A172 (cell line): ENCODE data around the gene SCT. TPM values are rescaled to one million over a fixed set of nuclear protein-coding genes. Genes with fewer than 3 reads are reported as not detected.
A peak's percentile ranks its signal among the peaks of the same experiment; 100 is the strongest.
"Not testable (repeated sequence)": the region's sequence is repeated elsewhere in the genome, so short reads cannot be mapped to it uniquely, and the experiment has no call there.

Source experiments
- DNase-seq: peaks from one replicate; pipeline ENCODE4 v3.0.0-alpha.2; 2015; ENCODE audit warnings: low spot score
- total RNA-seq: library from RNA; depleted of rRNA; stranded (reverse); fragments of >200 nt; shearing (Covaris generic); gene quantifications from 2 replicates; pipeline ENCODE4 v1.2.3, GENCODE V29; 2014; rRNA removed

Gene SCT
- not detected in 2 replicates for total RNA-seq

DNA sequence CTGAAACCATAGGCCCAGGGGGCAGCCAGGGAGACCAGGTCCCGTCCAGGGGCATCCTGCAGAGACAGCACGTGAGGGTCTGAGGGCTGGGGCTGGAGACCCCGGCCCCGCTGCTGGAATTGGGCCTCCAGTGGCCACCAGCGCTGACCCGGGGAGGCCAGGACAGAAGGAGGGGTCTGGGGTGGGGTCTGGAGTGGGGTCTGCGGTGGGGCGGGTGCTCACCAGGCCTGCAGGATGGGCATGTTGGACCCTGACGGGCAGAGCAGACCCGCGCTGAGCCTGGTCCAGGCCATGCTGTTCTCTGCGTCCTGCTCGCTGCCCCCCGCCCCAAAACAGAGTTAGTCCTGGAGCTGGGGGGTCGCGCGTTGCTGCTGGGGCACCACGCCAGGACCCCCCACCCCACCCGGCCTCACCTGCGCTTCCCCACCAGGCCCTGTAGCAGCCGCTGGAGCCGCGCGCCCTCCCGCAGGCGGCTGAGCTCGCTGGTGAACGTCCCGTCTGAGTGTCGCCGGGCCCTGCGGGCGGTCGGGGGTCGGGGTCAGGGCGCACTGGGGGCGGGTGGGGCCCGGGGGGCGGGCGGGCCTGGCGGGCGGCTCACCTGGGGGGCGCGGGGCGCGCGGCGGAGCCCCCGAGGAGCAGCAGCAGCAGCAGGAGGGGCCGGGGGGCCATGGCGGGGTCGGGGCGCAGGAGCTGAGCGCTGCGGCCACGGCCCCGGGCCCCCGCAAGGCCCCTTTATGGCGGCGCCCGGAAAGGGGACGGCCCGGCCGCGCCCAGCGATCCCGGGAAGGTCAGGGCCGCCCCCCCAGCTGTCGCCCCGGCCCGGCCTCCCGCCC is at the start of gene SCT:
SCT (minus strand) TSS at position 707 of the 833 bp plus-strand sequence; CDS start at position 669, 38 bp downstream.
- DNase-seq = no peak

GRCh38 chr11:674406-674805 is 47.4 kb upstream of the SCT start:
- DNase-seq = no peak

- DNase-seq = no peak
These were observed 46.9 kb upstream of the SCT start for GRCh38 chr11:673866-674265.

GRCh38 chr11:665704-666281 is 38.8 kb upstream of the SCT start:
- DNase-seq = no peak

- DNase-seq = no peak
These were observed 38.2 kb upstream of the SCT start for GRCh38 chr11:665062-665703.

GRCh38 chr11:662689-663274 is 35.8 kb upstream of the SCT start:
- peak; percentile 30 for DNase-seq

- no peak for DNase-seq
These were observed 33.9 kb upstream of the SCT start for GRCh38 chr11:660681-661444.

GRCh38 chr11:660281-660680 is 33.3 kb upstream of the SCT start:
- no peak for DNase-seq

GRCh38 chr11:659532-660085 is 32.6 kb upstream of the SCT start:
- DNase-seq = no peak

DNA sequence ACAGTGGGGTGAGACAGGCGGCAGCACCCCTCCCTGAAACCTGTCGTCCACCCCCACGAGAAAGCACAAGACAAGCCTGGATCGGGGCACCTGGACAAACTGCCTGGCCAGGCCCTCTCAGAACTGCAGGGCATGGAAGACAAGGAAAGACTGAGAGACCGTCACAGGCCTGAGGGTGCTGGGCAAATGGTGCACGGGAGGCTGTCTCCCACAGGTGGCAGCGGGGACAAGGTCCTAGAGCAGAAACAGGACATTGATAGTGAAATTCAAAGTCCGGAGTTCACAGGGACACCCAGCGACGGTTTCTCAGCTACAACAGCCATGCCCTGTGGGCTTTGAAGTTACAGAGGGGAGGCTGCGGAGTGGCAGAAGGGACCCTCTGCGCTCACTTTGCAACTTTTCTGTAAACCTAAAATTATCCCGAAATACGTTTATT is 30.7 kb upstream of the SCT start:
- DNase-seq = no peak

DNA sequence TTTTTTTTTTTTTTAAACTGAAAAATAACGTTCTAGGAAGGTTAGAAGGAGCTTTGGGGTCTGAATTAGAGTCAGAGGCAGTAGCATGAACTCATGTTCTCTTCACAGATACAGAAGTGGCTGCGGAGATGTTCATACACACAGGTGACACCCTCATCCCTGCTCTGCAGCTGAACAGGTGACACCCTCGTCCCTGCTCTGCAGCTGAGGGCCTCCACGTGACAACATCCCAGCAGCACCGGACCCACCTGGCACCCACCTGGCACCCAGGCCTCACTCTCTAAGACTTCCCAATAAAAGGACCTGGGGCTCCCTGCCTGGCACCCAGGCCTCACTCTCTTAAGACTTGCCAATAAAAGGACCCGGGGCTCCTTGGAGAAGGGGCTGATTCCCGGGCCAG is 29.9 kb upstream of the SCT start:
- DNase-seq = no peak

DNA sequence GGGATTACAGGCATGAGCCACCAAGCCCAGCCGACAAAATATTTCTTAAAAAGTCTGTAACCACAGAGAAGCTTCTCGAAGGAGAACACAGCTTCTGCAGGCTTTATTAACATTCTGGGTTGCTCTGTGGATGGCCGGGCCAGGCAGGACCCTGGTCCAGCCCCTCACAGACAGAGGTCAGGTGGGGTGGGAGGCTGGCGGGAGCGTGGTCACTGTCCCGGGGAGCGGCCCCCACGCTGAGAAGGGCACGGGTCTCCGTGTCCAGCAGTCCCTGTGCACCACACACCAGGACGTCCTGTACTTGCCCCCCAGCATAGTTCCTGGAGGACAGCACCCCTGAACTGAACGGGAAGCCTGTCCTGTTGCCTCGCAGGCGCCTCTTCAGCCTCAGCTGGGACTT is 29.4 kb upstream of the SCT start:
- no peak for DNase-seq

GRCh38 chr11:655036-655726 is 28.2 kb upstream of the SCT start:
- DNase-seq = no peak

DNA sequence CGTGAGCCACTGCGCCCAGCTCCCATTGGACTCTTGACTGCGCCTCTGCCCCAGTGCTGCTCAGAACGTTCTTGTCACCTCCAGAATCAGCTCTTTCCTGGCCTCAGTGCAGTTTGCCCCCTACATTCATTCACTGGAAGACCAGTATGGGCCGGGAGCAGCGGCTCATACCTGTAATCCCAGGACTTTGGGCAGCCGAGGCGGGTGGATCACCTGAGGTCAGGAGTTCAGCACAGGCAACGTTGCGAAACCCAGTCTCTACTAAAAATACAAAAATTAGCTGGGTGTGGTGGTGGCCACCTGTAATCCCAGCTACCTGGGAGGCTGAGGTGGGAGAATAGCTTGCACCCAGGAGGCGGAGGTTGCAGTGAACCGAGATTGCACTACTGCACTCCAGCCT is 27.5 kb upstream of the SCT start:
- not testable (repeated sequence) for DNase-seq

DNA sequence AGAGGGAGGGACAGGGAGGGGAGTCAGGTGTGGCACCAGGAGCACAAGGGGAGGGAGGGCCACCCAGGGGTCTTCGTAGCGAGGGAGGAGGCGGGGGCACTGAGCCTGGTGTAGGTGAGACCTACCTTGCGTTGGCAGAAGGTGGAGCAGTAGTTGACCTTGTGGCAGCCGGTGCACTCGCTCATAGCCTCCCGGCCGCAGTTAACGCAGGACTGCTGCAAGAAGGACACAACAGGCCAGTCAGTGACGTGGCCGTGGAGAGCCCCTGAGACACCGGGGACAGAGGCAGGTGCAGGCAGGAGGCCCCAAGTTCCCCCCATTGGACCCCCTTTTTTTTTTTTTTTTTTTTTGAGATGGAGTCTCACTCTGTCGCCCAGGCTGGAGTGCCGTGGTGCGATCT is 26.9 kb upstream of the SCT start:
- DNase-seq = no peak

GRCh38 chr11:653136-653535 is 26.2 kb upstream of the SCT start:
- not testable (repeated sequence) for DNase-seq

- DNase-seq = no peak
These were observed 23.5 kb upstream of the SCT start for GRCh38 chr11:650482-650881.

DNA sequence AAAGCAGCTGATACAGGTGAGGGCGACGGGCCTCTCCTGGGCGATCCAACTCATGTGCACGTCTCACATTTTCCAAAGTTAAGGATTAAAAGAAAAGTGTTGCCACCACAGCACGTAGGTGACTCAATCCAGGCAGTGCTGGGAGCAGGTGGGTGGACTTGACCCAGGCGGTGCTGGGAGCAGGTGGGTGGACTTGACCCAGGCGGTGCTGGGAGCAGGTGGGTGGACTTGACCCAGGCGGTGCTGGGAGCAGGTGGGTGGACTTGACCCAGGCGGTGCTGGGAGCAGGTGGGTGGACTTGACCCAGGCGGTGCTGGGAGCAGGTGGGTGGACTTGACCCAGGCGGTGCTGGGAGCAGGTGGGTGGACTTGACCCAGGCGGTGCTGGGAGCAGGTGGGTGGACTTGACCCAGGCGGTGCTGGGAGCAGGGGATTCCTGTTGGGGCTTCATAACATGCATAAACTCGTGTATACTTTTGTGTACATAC is 20.7 kb upstream of the SCT start:
- DNase-seq = not testable (repeated sequence)

- DNase-seq = no peak
These were observed 19.2 kb upstream of the SCT start for GRCh38 chr11:646214-646613.

- DNase-seq = no peak
These were observed 18.6 kb upstream of the SCT start for GRCh38 chr11:645536-645935.
